B cell (primary cell): ENCODE results near the gene PARD6G.

Experiments used
- EZH2 ChIP-seq: IDR thresholded peaks from 2 replicates; pipeline ENCODE4 v1.6.1; 2012; ENCODE audit warnings: borderline replicate concordance, low read depth, mild to moderate bottlenecking, moderate library complexity, low read length; ENCODE audit not compliant: insufficient read depth, poor library complexity, severe bottlenecking
- TF ChIP-seq, protein P1 (sequence below): fragments of 200-600 bp; IDR thresholded peaks from one replicate; pipeline ENCODE4 v1.8.0; 2022; ENCODE audit warnings: antibody characterized with exemption, mild to moderate bottlenecking

GRCh38 chr18:80148326-80149199, 98.8 kb downstream of the PARD6G start:
- TF ChIP-seq, protein P1, sequence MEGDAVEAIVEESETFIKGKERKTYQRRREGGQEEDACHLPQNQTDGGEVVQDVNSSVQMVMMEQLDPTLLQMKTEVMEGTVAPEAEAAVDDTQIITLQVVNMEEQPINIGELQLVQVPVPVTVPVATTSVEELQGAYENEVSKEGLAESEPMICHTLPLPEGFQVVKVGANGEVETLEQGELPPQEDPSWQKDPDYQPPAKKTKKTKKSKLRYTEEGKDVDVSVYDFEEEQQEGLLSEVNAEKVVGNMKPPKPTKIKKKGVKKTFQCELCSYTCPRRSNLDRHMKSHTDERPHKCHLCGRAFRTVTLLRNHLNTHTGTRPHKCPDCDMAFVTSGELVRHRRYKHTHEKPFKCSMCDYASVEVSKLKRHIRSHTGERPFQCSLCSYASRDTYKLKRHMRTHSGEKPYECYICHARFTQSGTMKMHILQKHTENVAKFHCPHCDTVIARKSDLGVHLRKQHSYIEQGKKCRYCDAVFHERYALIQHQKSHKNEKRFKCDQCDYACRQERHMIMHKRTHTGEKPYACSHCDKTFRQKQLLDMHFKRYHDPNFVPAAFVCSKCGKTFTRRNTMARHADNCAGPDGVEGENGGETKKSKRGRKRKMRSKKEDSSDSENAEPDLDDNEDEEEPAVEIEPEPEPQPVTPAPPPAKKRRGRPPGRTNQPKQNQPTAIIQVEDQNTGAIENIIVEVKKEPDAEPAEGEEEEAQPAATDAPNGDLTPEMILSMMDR: no peak
- TF ChIP-seq EZH2: no peak
